GM19351 (cell line): ENCODE data around the gene AGAP1.

Experiments
- ATAC-seq: cut with Tn5 transposase; IDR thresholded peaks from one replicate; pipeline ENCODE4 v1.9.1; 2021; ENCODE audit warnings: mild to moderate bottlenecking, moderate library complexity; ENCODE audit not compliant: unreplicated experiment

AGAP1 gene

GRCh38 chr2:235952714-235953113 is 458.9 kb downstream of the AGAP1 start:
- no peak for ATAC-seq

- ATAC-seq: no peak
Observed at GRCh38 chr2:235954281-235954680, 460.4 kb downstream of the AGAP1 start.

- no peak for ATAC-seq
Observed at GRCh38 chr2:235954888-235955480, 461.1 kb downstream of the AGAP1 start.

GRCh38 chr2:235955664-235956063 is 461.8 kb downstream of the AGAP1 start:
- ATAC-seq: no peak

GRCh38 chr2:235956281-235956970 is 462.6 kb downstream of the AGAP1 start:
- no peak for ATAC-seq

GRCh38 chr2:235957251-235957650 is 463.4 kb downstream of the AGAP1 start:
- no peak for ATAC-seq

GRCh38 chr2:235958221-235958930 is 464.5 kb downstream of the AGAP1 start:
- ATAC-seq: no peak

- no peak for ATAC-seq
Observed at GRCh38 chr2:235958931-235959410, 465.1 kb downstream of the AGAP1 start.

- no peak for ATAC-seq
Observed at GRCh38 chr2:235960011-235960715, 466.3 kb downstream of the AGAP1 start.

- ATAC-seq: no peak
Observed at GRCh38 chr2:235960716-235961640, 467.1 kb downstream of the AGAP1 start.

GRCh38 chr2:235961711-235962110 is 467.9 kb downstream of the AGAP1 start:
- ATAC-seq: no peak

- no peak for ATAC-seq
Observed at GRCh38 chr2:235963853-235964577, 470.2 kb downstream of the AGAP1 start.

- ATAC-seq: no peak
Observed at GRCh38 chr2:235964787-235965390, 471.0 kb downstream of the AGAP1 start.

GRCh38 chr2:235966396-235966795 is 472.6 kb downstream of the AGAP1 start:
- ATAC-seq: no peak

- ATAC-seq: no peak
Observed at GRCh38 chr2:235966932-235967757, 473.3 kb downstream of the AGAP1 start.

GRCh38 chr2:235968155-235968554 is 474.3 kb downstream of the AGAP1 start:
- ATAC-seq: no peak

GRCh38 chr2:235968616-235969324 is 474.9 kb downstream of the AGAP1 start:
- ATAC-seq: no peak
